ENCODE data around the gene LRP2.

Gene LRP2

GRCh38 chr2:169112841-169113240 lies 249.5 kb downstream of the LRP2 start:
- DNase-seq = no peak

GRCh38 chr2:169110916-169111315 lies 251.4 kb downstream of the LRP2 start:
- DNase-seq = no peak

- DNase-seq = no peak
These were observed 251.9 kb downstream of the LRP2 start for GRCh38 chr2:169110419-169110818.

- DNase-seq = peak; percentile 55
These were observed 252.6 kb downstream of the LRP2 start for GRCh38 chr2:169109502-169110409.

- DNase-seq = no peak
These were observed 254.0 kb downstream of the LRP2 start for GRCh38 chr2:169108099-169108884.

- no peak for DNase-seq
These were observed 254.7 kb downstream of the LRP2 start for GRCh38 chr2:169107645-169108044.

- DNase-seq = no peak
These were observed 255.5 kb downstream of the LRP2 start for GRCh38 chr2:169106563-169107545.

GRCh38 chr2:169106134-169106533 lies 256.2 kb downstream of the LRP2 start:
- no peak for DNase-seq

GRCh38 chr2:169105476-169105875 lies 256.9 kb downstream of the LRP2 start:
- DNase-seq = no peak

GRCh38 chr2:169104848-169105247 lies 257.5 kb downstream of the LRP2 start:
- DNase-seq = no peak

GRCh38 chr2:169095621-169096105 lies 266.7 kb downstream of the LRP2 start:
- no peak for DNase-seq

GRCh38 chr2:169094676-169095075 lies 267.7 kb downstream of the LRP2 start:
- DNase-seq = no peak

GRCh38 chr2:169093535-169093934 lies 268.8 kb downstream of the LRP2 start:
- DNase-seq = no peak

GRCh38 chr2:169091761-169092519 lies 270.4 kb downstream of the LRP2 start:
- DNase-seq = no peak

- DNase-seq = no peak
These were observed 271.1 kb downstream of the LRP2 start for GRCh38 chr2:169091256-169091655.

- DNase-seq = peak; percentile 48
These were observed 272.1 kb downstream of the LRP2 start for GRCh38 chr2:169090133-169090820.

- no peak for DNase-seq
These were observed 273.2 kb downstream of the LRP2 start for GRCh38 chr2:169089182-169089581.

GRCh38 chr2:169087757-169088379 lies 274.5 kb downstream of the LRP2 start:
- DNase-seq = no peak

- DNase-seq = no peak
These were observed 275.4 kb downstream of the LRP2 start for GRCh38 chr2:169086893-169087467.

- DNase-seq = no peak
These were observed 279.3 kb downstream of the LRP2 start for GRCh38 chr2:169082995-169083394.
